Panc1 (cell line): ENCODE results near the gene SEH1L. TPM values are rescaled to one million over a fixed set of nuclear protein-coding genes. Genes with fewer than 3 reads are reported as not detected.

ENCODE experiments used
- ATAC-seq: fragments of 200-7000 bp; cut with Tn5 transposase; 2 replicates; pipeline ENCODE4 v1.9.1; 2020; ENCODE audit warnings: mild to moderate bottlenecking, moderate library complexity
- BruUV-seq: library from RNA; stranded (reverse); fragments of 400-500 nt; replicated peaks from 2 replicates; lab custom pipeline; 2021; lab: Mats Ljungman, UMichigan
- CTCF ChIA-PET: fragments of 300-600 bp; sonication (Branson Sonifier 250); formaldehyde crosslinking; loops from one replicate; lab custom pipeline; 2022; ENCODE audit warnings: antibody characterized with exemption; lab: Charles Lee
- POLR2A ChIA-PET: fragments of 300-600 bp; sonication (Branson Sonifier 250); formaldehyde crosslinking; loops from one replicate; lab custom pipeline; 2022; ENCODE audit warnings: antibody characterized with exemption; lab: Charles Lee
- DNase-seq: peaks from one replicate; pipeline ENCODE4 v3.0.0-alpha.2; 2010; ENCODE audit warnings: low read depth, low spot score
- H3K27ac ChIP-seq: 2 replicates; pipeline ENCODE4 v1.5.1; 2011; ENCODE audit warnings: mild to moderate bottlenecking, low read length, inconsistent platforms
- H3K27me3 ChIP-seq: fragments of 200-500 bp; sonication (Bioruptor generic); 2 replicates; pipeline ENCODE4 v1.6.0; 2014; ENCODE audit warnings: low read length, inconsistent platforms; ENCODE audit not compliant: control insufficient read depth, insufficient read depth
- H3K36me3 ChIP-seq: fragments of 200-500 bp; sonication (Bioruptor generic); 2 replicates; pipeline ENCODE4 v1.5.1; 2014; ENCODE audit warnings: inconsistent platforms, mild to moderate bottlenecking, low read length, moderate library complexity; ENCODE audit not compliant: control insufficient read depth, insufficient read depth
- H3K4me1 ChIP-seq: 2 replicates; pipeline ENCODE4 v1.5.1; 2011; ENCODE audit warnings: inconsistent platforms, mild to moderate bottlenecking, low read length, moderate library complexity; ENCODE audit not compliant: control insufficient read depth, insufficient read depth
- H3K4me3 ChIP-seq, 2 experiments: 2 replicates each; pipeline ENCODE4 v1.5.1; 2011 to 2012; ENCODE audit warnings: low read depth in 2 of 2, low read length in 2 of 2, mild to moderate bottlenecking in 2 of 2, inconsistent platforms in 1 of 2, moderate library complexity in 1 of 2
- H3K9me3 ChIP-seq: fragments of 200-500 bp; sonication (Bioruptor generic); 2 replicates; pipeline ENCODE4 v1.5.1; 2014; ENCODE audit warnings: low read depth, mild to moderate bottlenecking, inconsistent platforms, low read length, moderate library complexity; ENCODE audit not compliant: control insufficient read depth, insufficient read depth
- POLR2AphosphoS5 ChIP-seq: IDR thresholded peaks from 2 replicates; pipeline ENCODE4 v1.6.1; 2012; ENCODE audit warnings: mild to moderate bottlenecking, low read depth, low read length, moderate library complexity
- SIN3A ChIP-seq: IDR thresholded peaks from 2 replicates; pipeline ENCODE4 v1.6.1; 2012; ENCODE audit warnings: low read depth, mild to moderate bottlenecking, low read length, moderate library complexity, borderline replicate concordance; ENCODE audit not compliant: insufficient read depth
- TCF7L2 ChIP-seq: IDR thresholded peaks from 2 replicates; pipeline ENCODE4 v1.6.1; 2011; ENCODE audit warnings: mild to moderate bottlenecking, low read depth, low read length, inconsistent platforms
- in situ Hi-C: cut with HindIII; loops from 2 replicates; pipeline ENCODE4 v1.10.0; 2016; ENCODE audit warnings: low sequenced_read_pairs, low pct_unique_long_range_greater_than_20kb
- intact Hi-C: fragments of 100-400 bp; cut with micrococcal nuclease; formaldehyde crosslinking; loops from one replicate; pipeline ENCODE4 v1.10.0; 2022; ENCODE audit not compliant: unreplicated experiment
- total RNA-seq: library from RNA; stranded (reverse); gene quantifications from one replicate; pipeline ENCODE4 v1.2.1, GENCODE V29; 2021; ENCODE audit not compliant: unreplicated experiment
- TF ChIP-seq, protein P1 (sequence below): fragments of 450-650 bp; IDR thresholded peaks from 2 replicates; pipeline ENCODE4 v1.5.1; 2017; ENCODE audit warnings: mild to moderate bottlenecking
- TF ChIP-seq, protein P2 (sequence below), 2 experiments: IDR thresholded peaks; 2 replicates each; pipeline ENCODE4 v1.6.1; 2011 to 2012; ENCODE audit warnings: low read depth in 2 of 2, control low read depth in 1 of 2, low read length in 1 of 2, mild to moderate bottlenecking in 1 of 2, moderate library complexity in 1 of 2; ENCODE audit not compliant: insufficient read depth in 1 of 2

SEH1L gene
- total RNA-seq, 1 experiment from 2014 or later, result 86.5 TPM

DNA sequence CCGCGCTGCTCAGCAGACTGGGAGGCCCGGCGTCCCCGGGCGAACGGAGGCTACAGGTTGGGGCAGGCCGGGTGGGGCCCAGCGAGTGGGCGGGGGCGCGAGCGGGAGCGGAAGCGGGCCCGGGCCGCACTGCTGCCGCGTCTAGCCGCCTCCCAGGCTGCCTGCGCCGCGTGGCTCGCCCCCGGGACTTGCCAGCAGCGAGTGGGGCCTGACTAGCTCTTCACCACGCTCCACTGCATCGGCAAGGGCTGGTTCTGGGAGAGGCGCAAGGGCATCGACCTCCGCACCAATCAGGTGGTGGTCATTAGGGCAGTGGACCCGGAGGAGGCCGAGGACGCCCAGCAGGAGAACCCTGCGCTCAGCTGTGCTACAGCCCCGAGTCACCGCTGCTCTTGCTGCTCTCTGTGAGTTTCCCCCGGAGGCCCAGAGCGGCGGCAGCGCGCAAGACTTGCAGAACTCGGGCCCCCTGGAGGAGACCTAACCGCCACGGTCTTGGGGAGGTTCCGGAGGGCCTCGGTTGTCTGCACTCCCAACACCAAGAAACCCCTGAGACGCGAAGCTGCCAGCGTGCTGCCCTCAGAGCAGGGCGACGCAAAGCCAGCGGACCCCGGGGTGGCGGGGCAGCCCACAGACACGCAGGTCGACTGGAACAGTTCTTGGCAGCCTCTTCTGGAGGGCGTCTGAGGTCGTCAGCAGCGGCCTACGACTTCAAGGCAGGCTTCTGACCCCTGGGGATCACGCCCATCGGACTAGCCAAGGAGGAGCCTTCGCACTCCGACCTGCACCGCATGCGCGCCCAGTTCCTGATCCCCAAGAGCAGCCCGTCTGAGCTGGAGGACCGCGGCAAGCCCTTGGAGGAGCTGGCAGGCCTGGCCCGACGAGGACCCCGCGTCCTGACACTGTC lies 36.5 kb upstream of the SEH1L start:
- intact Hi-C loops, result no loop called here
- Histone ChIP-seq H3K36me3 (no peaks in the 10 kb centered on the region), H3K4me3 (no peak overlapping the region), H3K4me1 (no peaks in the 10 kb centered on the region), H3K27ac (no peak overlapping the region), H3K27me3 (no peaks in the 10 kb centered on the region; the same call in 1 of the 2 replicates), H3K9me3 (no peaks in the 10 kb centered on the region)
- ATAC-seq, result no peak
- DNase-seq, result no peak
- in situ Hi-C loops, result no loop called here
- no TSS peak for BruUV-seq
- POLR2A ChIA-PET, result no interaction called here
- TF ChIP-seq, protein P1, sequence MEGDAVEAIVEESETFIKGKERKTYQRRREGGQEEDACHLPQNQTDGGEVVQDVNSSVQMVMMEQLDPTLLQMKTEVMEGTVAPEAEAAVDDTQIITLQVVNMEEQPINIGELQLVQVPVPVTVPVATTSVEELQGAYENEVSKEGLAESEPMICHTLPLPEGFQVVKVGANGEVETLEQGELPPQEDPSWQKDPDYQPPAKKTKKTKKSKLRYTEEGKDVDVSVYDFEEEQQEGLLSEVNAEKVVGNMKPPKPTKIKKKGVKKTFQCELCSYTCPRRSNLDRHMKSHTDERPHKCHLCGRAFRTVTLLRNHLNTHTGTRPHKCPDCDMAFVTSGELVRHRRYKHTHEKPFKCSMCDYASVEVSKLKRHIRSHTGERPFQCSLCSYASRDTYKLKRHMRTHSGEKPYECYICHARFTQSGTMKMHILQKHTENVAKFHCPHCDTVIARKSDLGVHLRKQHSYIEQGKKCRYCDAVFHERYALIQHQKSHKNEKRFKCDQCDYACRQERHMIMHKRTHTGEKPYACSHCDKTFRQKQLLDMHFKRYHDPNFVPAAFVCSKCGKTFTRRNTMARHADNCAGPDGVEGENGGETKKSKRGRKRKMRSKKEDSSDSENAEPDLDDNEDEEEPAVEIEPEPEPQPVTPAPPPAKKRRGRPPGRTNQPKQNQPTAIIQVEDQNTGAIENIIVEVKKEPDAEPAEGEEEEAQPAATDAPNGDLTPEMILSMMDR, result no peak
- TF ChIP-seq POLR2AphosphoS5 (no peak), TCF7L2 (no peak), SIN3A (no peak)
- TF ChIP-seq, protein P2, sequence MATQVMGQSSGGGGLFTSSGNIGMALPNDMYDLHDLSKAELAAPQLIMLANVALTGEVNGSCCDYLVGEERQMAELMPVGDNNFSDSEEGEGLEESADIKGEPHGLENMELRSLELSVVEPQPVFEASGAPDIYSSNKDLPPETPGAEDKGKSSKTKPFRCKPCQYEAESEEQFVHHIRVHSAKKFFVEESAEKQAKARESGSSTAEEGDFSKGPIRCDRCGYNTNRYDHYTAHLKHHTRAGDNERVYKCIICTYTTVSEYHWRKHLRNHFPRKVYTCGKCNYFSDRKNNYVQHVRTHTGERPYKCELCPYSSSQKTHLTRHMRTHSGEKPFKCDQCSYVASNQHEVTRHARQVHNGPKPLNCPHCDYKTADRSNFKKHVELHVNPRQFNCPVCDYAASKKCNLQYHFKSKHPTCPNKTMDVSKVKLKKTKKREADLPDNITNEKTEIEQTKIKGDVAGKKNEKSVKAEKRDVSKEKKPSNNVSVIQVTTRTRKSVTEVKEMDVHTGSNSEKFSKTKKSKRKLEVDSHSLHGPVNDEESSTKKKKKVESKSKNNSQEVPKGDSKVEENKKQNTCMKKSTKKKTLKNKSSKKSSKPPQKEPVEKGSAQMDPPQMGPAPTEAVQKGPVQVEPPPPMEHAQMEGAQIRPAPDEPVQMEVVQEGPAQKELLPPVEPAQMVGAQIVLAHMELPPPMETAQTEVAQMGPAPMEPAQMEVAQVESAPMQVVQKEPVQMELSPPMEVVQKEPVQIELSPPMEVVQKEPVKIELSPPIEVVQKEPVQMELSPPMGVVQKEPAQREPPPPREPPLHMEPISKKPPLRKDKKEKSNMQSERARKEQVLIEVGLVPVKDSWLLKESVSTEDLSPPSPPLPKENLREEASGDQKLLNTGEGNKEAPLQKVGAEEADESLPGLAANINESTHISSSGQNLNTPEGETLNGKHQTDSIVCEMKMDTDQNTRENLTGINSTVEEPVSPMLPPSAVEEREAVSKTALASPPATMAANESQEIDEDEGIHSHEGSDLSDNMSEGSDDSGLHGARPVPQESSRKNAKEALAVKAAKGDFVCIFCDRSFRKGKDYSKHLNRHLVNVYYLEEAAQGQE (IDR thresholded peaks at IDR 0.05; ENCODE audit: insufficient read depth in 1 of 2, low read depth in 2 of 2, low read length in 1 of 2), result no peak
- CTCF ChIA-PET, result no interaction called here

DNA sequence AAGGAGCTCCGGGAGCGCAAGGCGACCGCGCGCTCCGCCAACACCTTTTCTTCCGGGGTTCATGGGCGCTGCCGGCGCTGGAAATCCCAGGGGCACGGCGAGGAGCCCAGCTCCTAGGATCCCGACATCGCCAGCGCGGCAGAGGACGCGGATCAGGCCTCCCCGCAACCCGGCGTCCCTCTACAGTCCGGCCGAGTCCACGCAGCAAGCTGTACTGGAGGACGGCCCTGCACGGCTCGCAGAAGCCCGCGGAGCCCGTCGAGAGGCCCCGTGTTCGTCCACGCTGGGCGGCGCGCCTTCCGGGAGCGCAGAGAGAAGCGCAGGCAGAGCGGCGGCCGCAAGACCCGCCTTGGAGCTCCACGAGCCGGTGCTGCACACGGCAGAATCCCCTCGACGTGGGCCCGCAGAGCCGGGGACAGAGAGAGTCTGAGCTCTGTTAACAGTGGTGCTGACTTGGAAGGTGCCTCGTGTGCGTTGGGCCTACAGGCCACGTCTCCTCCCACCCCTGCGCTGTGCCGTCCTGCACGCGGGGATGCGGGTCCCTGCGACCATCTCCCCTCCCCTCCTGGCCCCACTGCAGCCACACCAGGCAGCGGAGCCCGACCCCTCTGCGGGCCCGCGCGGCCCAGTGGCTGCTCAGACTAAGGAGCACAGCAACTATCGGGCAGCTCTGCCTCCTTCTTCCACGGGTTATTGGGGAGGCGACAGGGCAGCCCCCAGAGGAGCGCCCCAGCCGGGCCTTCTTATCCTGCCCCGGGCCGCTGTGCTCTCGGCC lies 35.7 kb upstream of the SEH1L start:
- TF ChIP-seq, protein P2 (IDR thresholded peaks at IDR 0.05; ENCODE audit: insufficient read depth in 1 of 2, low read depth in 2 of 2, low read length in 1 of 2), result no peak
- no peak for TF ChIP-seq POLR2AphosphoS5
- TF ChIP-seq SIN3A, result no peak
- TF ChIP-seq TCF7L2, result no peak
- TF ChIP-seq, protein P1, result no peak
- no peak for DNase-seq
- in situ Hi-C loops, result no loop called here
- POLR2A ChIA-PET, result no interaction called here
- BruUV-seq, result no TSS peak
- H3K36me3 ChIP-seq, result no peaks in the 10 kb centered on the region
- intact Hi-C loops, result no loop called here
- CTCF ChIA-PET, result no interaction called here
- no peaks in the 10 kb centered on the region for H3K4me1 ChIP-seq
- no peak for ATAC-seq
- H3K27ac ChIP-seq, result no peak overlapping the region
- no peaks in the 10 kb centered on the region; the same call in 1 of the 2 replicates for H3K27me3 ChIP-seq
- no peak overlapping the region for H3K4me3 ChIP-seq
- no peaks in the 10 kb centered on the region for H3K9me3 ChIP-seq
